ENCODE measurements around the gene BMERB1.

BMERB1 gene

DNA sequence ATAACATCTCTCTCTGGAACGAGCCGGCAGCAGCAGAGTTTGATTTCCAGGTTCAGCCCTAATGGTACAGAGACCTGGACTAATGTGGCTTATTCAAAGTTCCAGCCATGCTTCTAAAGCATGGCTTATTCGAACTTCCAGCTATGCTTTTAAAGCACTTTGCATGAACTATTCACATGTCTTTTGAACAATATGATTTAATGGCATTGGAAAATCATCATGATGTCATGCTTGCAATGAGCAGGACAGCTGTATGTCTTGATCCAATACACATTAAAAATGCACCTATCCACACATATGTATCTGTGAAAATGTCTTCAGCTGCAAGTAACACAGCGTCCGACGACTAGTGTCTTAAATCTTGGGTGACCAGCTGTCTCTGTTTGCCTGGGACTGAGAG, 122.9 kb downstream of the BMERB1 start:
- H3K4me3 ChIP-seq (IDR thresholded peaks at IDR 0.05; ENCODE audit: insufficient read depth, low read depth, low read length): no peak overlapping the region
- no peaks in the 10 kb centered on the region for H3K27me3 ChIP-seq (ENCODE audit: insufficient read depth, low read depth)
- H2AFZ ChIP-seq (ENCODE audit: low read depth): no peak overlapping the region
- no peaks in the 10 kb centered on the region for H3K79me2 ChIP-seq (ENCODE audit: insufficient read depth, low read depth)
- H3K9ac ChIP-seq: no peak overlapping the region
- no peaks in the 10 kb centered on the region for H3K36me3 ChIP-seq (ENCODE audit: insufficient read depth)
- no peak overlapping the region for H3K4me2 ChIP-seq
- TF ChIP-seq, protein P1, sequence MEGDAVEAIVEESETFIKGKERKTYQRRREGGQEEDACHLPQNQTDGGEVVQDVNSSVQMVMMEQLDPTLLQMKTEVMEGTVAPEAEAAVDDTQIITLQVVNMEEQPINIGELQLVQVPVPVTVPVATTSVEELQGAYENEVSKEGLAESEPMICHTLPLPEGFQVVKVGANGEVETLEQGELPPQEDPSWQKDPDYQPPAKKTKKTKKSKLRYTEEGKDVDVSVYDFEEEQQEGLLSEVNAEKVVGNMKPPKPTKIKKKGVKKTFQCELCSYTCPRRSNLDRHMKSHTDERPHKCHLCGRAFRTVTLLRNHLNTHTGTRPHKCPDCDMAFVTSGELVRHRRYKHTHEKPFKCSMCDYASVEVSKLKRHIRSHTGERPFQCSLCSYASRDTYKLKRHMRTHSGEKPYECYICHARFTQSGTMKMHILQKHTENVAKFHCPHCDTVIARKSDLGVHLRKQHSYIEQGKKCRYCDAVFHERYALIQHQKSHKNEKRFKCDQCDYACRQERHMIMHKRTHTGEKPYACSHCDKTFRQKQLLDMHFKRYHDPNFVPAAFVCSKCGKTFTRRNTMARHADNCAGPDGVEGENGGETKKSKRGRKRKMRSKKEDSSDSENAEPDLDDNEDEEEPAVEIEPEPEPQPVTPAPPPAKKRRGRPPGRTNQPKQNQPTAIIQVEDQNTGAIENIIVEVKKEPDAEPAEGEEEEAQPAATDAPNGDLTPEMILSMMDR (conservative IDR thresholded peaks at IDR 0.05; ENCODE audit: low read depth, low read length): no peak
- H3K27ac ChIP-seq: no peak overlapping the region
- H4K20me1 ChIP-seq (ENCODE audit: insufficient read depth): no peaks in the 10 kb centered on the region
- no peaks in the 10 kb centered on the region for H3K4me1 ChIP-seq (ENCODE audit: low read depth, poor library complexity, severe bottlenecking)

DNA sequence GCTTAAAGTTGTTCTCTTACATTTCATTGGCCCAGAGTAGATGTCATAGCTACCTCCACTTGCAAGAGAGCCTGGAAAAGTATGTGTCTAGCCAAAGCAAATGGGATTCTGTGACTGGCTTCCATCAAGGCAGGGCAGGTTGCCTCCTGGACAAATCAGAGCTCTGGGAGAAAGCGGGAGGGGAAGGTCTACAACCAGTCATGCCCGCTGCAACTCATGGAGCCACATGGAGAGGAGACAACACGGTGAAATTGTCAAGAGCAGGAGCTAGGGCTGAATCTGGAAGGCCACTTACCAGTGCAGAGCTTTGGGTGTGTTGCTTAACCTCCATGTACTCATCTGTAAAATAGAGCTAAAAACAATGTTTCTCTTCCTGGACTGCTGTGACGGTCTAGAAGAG, 124.8 kb downstream of the BMERB1 start:
- Histone ChIP-seq H3K27me3 (ENCODE audit: insufficient read depth, low read depth) (no peaks in the 10 kb centered on the region), H3K9ac (no peak overlapping the region), H3K79me2 (ENCODE audit: insufficient read depth, low read depth) (no peaks in the 10 kb centered on the region), H3K4me2 (no peak overlapping the region), H3K4me3 (IDR thresholded peaks at IDR 0.05; ENCODE audit: insufficient read depth, low read depth, low read length) (no peak overlapping the region), H4K20me1 (ENCODE audit: insufficient read depth) (no peaks in the 10 kb centered on the region), H2AFZ (ENCODE audit: low read depth) (no peak overlapping the region), H3K4me1 (ENCODE audit: low read depth, poor library complexity, severe bottlenecking) (no peaks in the 10 kb centered on the region), H3K27ac (no peak overlapping the region), H3K36me3 (ENCODE audit: insufficient read depth) (no peaks in the 10 kb centered on the region)
- TF ChIP-seq, protein P1 (conservative IDR thresholded peaks at IDR 0.05; ENCODE audit: low read depth, low read length): no peak

DNA sequence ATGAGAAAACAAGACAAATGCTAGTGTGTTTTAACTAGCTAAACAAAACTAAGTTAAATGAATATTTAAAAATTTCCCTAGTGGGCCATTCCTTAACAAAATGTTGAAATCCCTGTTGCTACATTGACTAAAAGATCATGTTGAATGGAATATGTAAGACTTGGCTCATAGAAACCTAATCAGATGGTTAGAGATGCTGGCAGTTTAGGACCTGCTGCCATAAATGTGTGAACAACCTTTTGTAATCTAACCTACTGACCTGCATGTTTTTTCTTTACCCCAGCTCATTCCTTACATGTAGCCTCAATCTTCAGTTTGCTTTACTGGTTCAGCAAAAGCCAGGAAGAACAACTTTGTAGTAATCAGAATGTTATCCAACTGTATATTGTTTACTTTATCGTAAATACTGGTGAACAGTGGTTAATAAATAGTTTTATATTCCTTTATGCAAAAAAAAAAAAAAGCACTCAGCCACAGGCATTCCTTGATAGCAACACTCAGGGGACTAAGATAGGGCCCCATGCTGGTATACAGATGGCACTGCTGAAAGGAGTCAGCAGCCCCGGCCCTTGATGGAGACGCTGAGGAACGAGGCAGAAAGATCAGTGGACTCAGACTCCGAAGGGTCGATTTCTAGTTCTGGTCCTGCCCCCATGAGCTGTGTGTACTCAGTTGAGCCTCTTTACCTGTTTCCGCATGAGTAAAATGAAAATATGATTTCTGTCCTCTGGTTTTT, 130.4 kb downstream of the BMERB1 start:
- H3K4me2 ChIP-seq: no peak overlapping the region

DNA sequence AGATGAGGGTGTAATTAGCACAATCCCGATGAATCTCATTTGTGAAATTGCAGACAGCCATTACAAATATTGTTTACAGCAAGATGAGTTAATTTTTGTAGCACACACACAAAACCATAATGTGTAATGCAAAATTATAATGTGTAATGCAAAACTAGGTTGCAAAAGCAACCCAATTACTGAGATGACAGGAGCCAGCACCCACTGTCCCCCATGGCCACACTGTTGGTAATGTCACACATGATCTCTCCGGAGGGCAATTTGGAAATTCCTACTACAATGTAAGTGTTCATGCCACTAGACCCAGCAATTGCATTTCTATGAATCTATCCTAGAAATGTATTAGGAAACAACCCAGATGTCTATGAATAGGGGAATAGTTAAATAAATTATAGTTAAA, 131.7 kb downstream of the BMERB1 start:
- Histone ChIP-seq H3K4me3 (IDR thresholded peaks at IDR 0.05; ENCODE audit: insufficient read depth, low read depth, low read length) (no peak overlapping the region), H3K4me1 (ENCODE audit: low read depth, poor library complexity, severe bottlenecking) (no peaks in the 10 kb centered on the region), H2AFZ (ENCODE audit: low read depth) (no peak overlapping the region), H3K79me2 (ENCODE audit: insufficient read depth, low read depth) (no peaks in the 10 kb centered on the region), H3K27me3 (ENCODE audit: insufficient read depth, low read depth) (no peaks in the 10 kb centered on the region), H3K9ac (no peak overlapping the region), H4K20me1 (ENCODE audit: insufficient read depth) (no peaks in the 10 kb centered on the region), H3K4me2 (no peak overlapping the region), H3K27ac (no peak overlapping the region), H3K36me3 (ENCODE audit: insufficient read depth) (no peaks in the 10 kb centered on the region)
- TF ChIP-seq, protein P1 (conservative IDR thresholded peaks at IDR 0.05; ENCODE audit: low read depth, low read length): no peak

More for the DNA sequence above, 130.4 kb downstream of the BMERB1 start:
- TF ChIP-seq, protein P1 (conservative IDR thresholded peaks at IDR 0.05; ENCODE audit: low read depth, low read length): no peak
- no peak overlapping the region for H3K9ac ChIP-seq
- H2AFZ ChIP-seq (ENCODE audit: low read depth): no peak overlapping the region
- H3K79me2 ChIP-seq (ENCODE audit: insufficient read depth, low read depth): no peaks in the 10 kb centered on the region
- H3K36me3 ChIP-seq (ENCODE audit: insufficient read depth): no peaks in the 10 kb centered on the region
- H3K27me3 ChIP-seq (ENCODE audit: insufficient read depth, low read depth): no peaks in the 10 kb centered on the region
- no peaks in the 10 kb centered on the region for H3K4me1 ChIP-seq (ENCODE audit: low read depth, poor library complexity, severe bottlenecking)
- H3K27ac ChIP-seq: no peak overlapping the region
- no peaks in the 10 kb centered on the region for H4K20me1 ChIP-seq (ENCODE audit: insufficient read depth)
- H3K4me3 ChIP-seq (IDR thresholded peaks at IDR 0.05; ENCODE audit: insufficient read depth, low read depth, low read length): no peak overlapping the region

Data from KMS-11 (cell line).